Measurements from ENCODE around the gene BTBD16. TPM values are rescaled to one million over a fixed set of nuclear protein-coding genes. Genes with fewer than 3 reads are reported as not detected.

The BTBD16 gene
- total and polyA plus RNA-seq, 9 donors, result 0.42 to 1.8 TPM; not detected in 7

DNA sequence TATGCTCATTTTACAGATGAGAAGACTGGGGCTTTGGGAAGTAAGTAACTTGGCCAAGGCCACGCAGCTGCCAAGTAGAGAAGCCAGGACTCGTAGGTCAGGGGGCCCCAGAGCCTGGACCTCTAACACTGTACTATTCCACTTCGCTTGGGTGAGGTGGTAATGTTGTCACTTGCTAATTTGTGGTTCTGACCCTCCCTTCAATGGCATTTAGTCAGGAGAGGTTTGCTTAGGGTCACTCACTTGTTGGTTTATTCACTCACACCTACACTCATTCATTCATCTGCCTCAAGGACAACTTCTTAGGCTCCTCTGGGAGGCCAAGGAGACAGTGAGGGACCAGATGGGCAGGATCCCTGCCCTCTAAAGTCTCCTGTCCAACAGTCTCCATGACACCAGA, 21.3 kb downstream of the BTBD16 start:
- intact Hi-C loops (cut with DNase I), result loop anchor here in 1 of 4 donors (10.0 kb wide), 1 partner anchor 262 kb away; no protein-coding TSS in a partner anchor
- DNase-seq, result no peak

DNA sequence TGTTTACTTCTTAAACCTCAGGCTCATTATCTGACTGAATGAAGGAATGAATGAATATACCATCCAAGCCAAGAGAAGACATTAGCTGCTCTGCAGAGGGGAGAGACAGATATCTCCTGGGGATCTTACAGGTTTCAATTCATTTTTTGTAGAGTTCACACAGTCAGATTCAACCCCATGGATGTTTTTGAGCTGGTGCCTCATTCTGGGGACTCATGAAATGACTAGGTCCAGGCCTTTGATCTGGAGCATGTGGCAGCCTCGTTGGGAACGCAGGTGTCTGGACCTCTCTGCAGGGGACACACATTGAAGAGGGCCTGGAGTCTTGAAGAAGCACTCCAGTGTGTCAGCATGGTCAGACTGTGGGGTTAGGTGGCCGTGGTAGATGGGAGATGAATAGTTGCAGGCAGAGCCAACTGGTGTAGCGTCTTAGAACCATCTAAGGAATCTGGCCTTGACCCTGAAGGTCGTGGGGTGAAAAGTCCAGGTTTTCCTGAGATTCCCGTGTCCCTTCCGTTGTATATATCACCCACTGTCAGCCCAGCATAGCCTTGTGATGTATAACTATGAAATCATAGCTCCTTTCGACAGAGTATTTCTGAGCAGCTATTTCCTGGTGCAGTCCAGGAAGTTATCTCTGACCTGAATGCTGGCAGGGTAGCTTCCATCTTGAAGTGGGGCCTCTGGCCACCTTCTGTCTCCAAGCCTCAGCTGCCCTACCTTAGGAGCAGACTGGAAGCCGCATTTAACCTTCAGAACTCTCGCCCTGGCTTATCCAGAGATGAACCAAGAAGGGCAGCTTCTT, 22.3 kb downstream of the BTBD16 start:
- Histone ChIP-seq H3K36me3 (no peaks in the 10 kb centered on the region), H3K27me3 (no peaks in the 10 kb centered on the region), H3K4me1 (ENCODE audit: insufficient read depth) (no peaks in the 10 kb centered on the region), H3K27ac (no peak overlapping the region), H3K4me3 (no peak overlapping the region), H3K9me3 (no peaks in the 10 kb centered on the region)
- intact Hi-C loops (cut with DNase I), result loop anchor here in 1 of 4 donors (10.0 kb wide), 1 partner anchor 261 kb away; no protein-coding TSS in a partner anchor
- DNase-seq, result no peak
- TF ChIP-seq, protein P1, sequence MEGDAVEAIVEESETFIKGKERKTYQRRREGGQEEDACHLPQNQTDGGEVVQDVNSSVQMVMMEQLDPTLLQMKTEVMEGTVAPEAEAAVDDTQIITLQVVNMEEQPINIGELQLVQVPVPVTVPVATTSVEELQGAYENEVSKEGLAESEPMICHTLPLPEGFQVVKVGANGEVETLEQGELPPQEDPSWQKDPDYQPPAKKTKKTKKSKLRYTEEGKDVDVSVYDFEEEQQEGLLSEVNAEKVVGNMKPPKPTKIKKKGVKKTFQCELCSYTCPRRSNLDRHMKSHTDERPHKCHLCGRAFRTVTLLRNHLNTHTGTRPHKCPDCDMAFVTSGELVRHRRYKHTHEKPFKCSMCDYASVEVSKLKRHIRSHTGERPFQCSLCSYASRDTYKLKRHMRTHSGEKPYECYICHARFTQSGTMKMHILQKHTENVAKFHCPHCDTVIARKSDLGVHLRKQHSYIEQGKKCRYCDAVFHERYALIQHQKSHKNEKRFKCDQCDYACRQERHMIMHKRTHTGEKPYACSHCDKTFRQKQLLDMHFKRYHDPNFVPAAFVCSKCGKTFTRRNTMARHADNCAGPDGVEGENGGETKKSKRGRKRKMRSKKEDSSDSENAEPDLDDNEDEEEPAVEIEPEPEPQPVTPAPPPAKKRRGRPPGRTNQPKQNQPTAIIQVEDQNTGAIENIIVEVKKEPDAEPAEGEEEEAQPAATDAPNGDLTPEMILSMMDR (IDR thresholded peaks at IDR 0.05), result no peak
- TF ChIP-seq EP300 (IDR thresholded peaks at IDR 0.05) (no peak), POLR2A (IDR thresholded peaks at IDR 0.05) (no peak)
- WGBS, 3 donors, result 74 to 85% (median 75%) methylated on average over 10 of the region's 10 CpGs

More for the DNA sequence above, 21.3 kb downstream of the BTBD16 start:
- H3K27ac ChIP-seq, result no peak overlapping the region
- H3K4me1 ChIP-seq (ENCODE audit: insufficient read depth), result no peaks in the 10 kb centered on the region
- H3K9me3 ChIP-seq, result no peaks in the 10 kb centered on the region
- no peak overlapping the region for H3K4me3 ChIP-seq
- TF ChIP-seq POLR2A (IDR thresholded peaks at IDR 0.05) (no peak), EP300 (IDR thresholded peaks at IDR 0.05) (no peak)
- TF ChIP-seq, protein P1 (IDR thresholded peaks at IDR 0.05), result no peak
- WGBS, 3 donors, result 79 to 89% (median 86%) methylated on average over 3 of the region's 3 CpGs
- H3K36me3 ChIP-seq, result no peaks in the 10 kb centered on the region
- H3K27me3 ChIP-seq, result no peaks in the 10 kb centered on the region

DNA sequence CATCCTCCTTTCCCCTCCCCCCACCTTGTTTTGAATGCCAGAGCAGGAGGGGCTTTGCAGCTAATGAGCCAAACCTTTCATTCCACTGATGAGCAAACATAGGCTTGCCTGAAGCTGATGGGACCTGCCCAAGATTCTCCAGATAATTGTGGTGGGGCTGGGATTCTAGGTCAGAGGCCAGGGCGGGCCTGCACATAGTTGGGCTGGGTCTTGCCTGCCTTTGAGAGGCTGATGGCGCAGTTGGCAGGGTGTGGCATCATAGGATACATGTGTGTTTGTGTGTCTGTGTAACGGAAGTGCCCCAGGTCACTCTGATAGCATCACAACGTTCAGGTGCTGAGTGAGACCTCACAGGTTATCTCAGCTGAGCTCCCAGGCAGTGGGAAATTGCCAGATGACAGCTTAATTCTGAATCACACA, 22.9 kb downstream of the BTBD16 start:
- Histone ChIP-seq H3K36me3 (no peaks in the 10 kb centered on the region), H3K27ac (no peak overlapping the region), H3K27me3 (no peaks in the 10 kb centered on the region), H3K9me3 (no peaks in the 10 kb centered on the region), H3K4me1 (ENCODE audit: insufficient read depth) (no peaks in the 10 kb centered on the region), H3K4me3 (no peak overlapping the region)
- 64 to 84% (median 78%) methylated on average over 4 of the region's 4 CpGs for WGBS, 3 donors
- intact Hi-C loops (cut with DNase I), result loop anchor here in 2 of 4 donors (2.0 to 10.0 kb wide), 2 partner anchors 261 to 275 kb away; no protein-coding TSS in a partner anchor
- TF ChIP-seq EP300 (IDR thresholded peaks at IDR 0.05) (no peak), POLR2A (IDR thresholded peaks at IDR 0.05) (no peak)
- TF ChIP-seq, protein P1 (IDR thresholded peaks at IDR 0.05), result no peak
- DNase-seq, result no peak

DNA sequence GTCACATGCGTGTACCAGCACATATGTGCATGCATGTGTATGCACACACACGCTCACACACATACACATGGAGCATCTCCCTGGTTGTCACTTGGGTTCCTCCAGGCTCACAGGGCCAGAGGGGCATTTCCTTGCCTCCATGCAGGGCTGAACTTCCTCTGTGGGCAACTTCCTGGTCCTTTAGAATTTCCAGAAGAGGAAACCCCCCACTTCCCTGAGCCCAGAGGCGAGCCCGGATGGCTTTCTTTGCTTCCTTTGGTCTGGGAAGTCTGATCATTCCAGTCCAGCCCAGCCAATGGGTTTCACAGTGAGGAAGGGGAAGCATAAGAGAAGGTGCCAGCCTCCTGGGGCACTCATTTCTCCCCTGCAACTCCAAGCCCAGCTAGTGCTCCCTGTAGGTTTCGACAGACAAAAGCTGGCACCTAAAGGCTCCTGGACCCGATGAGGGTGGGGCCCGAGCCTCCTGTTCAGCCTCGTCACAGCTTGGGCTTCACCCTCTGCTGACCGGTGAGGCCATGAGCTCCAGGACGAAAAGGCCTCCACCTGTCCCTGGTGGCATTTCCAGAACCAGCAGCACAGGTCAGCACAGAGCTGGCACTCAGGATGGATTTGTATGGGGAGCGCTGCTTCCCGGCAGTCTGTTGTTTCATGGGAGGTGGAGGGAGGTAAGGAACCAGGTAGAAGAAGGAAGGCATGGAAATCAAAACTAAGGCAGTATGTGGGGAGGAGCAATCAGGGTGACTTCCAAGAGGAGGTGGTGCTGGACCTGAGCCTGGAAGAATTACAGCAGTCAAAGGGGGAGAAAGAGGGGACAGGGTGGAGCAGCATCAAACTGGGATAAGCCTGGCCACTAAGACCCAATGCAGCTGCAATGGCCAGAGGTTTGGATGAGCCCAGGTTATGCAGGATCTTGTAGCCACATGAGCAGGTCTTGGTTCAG, 23.7 kb downstream of the BTBD16 start:
- TF ChIP-seq, protein P1 (IDR thresholded peaks at IDR 0.05), result no peak
- TF ChIP-seq POLR2A (IDR thresholded peaks at IDR 0.05) (no peak), EP300 (IDR thresholded peaks at IDR 0.05) (no peak)
- H3K4me3 ChIP-seq, result no peak overlapping the region
- H3K36me3 ChIP-seq, result no peaks in the 10 kb centered on the region
- no peak overlapping the region for H3K27ac ChIP-seq
- no peaks in the 10 kb centered on the region for H3K4me1 ChIP-seq (ENCODE audit: insufficient read depth)
- 87 to 93% (median 87%) methylated on average over 12 of the region's 12 CpGs for WGBS, 3 donors
- no peaks in the 10 kb centered on the region for H3K9me3 ChIP-seq
- intact Hi-C loops (cut with DNase I), result loop anchor here (2.0 to 10.0 kb wide), 6 partner anchors 48 to 274 kb away; no protein-coding TSS in a partner anchor
- no peak for DNase-seq
- H3K27me3 ChIP-seq, result no peaks in the 10 kb centered on the region

Data from ovary (tissue), 9 donors.